ENCODE measurements around the gene NDUFS6. TPM values are rescaled to one million over a fixed set of nuclear protein-coding genes. Genes with fewer than 3 reads are reported as not detected.
"Not testable (repeated sequence)": the region's sequence is repeated elsewhere in the genome, so short reads cannot be mapped to it uniquely, and the experiment has no call there.

The NDUFS6 gene
- total RNA-seq, 2 donors from 2014 or later: 12.5 to 41.9 TPM

DNA sequence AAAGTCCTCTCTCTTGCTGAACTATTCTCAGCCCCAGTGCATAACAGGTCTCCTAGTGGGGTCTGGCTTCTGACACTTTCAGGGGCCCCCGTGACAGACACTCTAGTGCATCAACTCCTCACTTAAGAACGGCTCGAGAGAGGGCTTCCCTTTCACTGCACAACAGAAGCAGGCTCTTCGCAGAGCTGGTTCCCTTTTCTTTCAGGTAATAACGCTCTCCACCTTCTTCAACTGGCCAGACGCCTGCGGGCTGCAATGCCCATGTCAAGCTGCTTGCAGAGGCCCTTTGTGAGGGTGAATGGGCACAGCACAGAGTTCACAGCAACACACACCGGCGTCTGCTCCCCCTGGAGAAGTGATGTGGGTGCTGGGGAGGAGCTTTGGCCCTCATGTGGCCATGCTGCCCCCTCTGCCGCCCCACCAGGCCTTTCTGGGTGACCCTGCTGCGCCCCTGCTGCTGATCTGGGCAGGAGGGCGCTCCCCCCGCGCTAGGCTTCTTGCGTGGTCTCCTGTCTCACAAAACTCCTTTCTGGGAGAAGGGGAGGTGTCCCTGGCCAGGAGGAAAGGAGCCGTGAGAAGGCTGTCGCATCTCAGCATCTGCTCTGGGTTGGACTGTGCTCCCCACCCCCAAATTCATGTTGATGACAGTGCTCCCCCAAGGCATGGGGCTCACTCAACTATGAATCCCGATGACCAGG, 4.0 kb upstream of the NDUFS6 start:
- Histone ChIP-seq H3K9me3 (no peaks in the 10 kb centered on the region), H3K27ac (no peak overlapping the region), H3K4me3 (no peak overlapping the region), H3K4me1 (peaks cover 23% of the 10 kb centered on the region), H3K27me3 (no peaks in the 10 kb centered on the region), H3K36me3 (replicated peaks in 1 of 2; ENCODE audit: insufficient read depth in 1 of 2, low read depth in 2 of 2) (peaks cover 0 to 2% of the 10 kb centered on the region in 2 donors)
- intact Hi-C loops (cut with DNase I): no loop called here
- 91% methylated on average over 17 to 18 of the region's 18 CpGs for WGBS, 2 donors
- no peak for ATAC-seq
- no peak for TF ChIP-seq POLR2A (IDR thresholded peaks at IDR 0.05)
- TF ChIP-seq, protein P1, sequence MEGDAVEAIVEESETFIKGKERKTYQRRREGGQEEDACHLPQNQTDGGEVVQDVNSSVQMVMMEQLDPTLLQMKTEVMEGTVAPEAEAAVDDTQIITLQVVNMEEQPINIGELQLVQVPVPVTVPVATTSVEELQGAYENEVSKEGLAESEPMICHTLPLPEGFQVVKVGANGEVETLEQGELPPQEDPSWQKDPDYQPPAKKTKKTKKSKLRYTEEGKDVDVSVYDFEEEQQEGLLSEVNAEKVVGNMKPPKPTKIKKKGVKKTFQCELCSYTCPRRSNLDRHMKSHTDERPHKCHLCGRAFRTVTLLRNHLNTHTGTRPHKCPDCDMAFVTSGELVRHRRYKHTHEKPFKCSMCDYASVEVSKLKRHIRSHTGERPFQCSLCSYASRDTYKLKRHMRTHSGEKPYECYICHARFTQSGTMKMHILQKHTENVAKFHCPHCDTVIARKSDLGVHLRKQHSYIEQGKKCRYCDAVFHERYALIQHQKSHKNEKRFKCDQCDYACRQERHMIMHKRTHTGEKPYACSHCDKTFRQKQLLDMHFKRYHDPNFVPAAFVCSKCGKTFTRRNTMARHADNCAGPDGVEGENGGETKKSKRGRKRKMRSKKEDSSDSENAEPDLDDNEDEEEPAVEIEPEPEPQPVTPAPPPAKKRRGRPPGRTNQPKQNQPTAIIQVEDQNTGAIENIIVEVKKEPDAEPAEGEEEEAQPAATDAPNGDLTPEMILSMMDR (IDR thresholded peaks at IDR 0.05): no peak
- no peak for DNase-seq

DNA sequence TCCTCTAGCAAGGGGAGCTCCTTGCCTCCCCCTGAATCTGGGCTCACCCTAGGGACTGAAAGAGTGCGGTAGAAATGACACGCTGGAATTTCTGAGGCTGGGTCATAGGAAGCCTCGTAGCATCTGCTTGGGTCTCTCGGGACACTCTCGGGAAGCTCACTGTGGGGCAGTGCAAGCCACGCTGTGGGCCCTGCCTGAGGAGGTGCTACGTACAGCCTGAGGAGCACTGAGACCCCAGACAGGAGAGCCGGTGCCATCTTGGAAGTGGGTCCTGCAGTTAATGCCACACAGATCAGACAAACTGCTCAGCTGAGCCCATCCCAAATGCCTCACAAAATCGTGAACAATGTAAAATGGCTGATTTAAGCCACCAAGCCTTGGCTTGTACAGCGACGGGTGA, 3.4 kb upstream of the NDUFS6 start:
- TF ChIP-seq, protein P1 (IDR thresholded peaks at IDR 0.05): no peak
- TF ChIP-seq POLR2A (IDR thresholded peaks at IDR 0.05): no peak
- DNase-seq (no peak), ATAC-seq (no peak)
- intact Hi-C loops (cut with DNase I): no loop called here
- Histone ChIP-seq H3K27ac (no peak overlapping the region), H3K27me3 (no peaks in the 10 kb centered on the region), H3K36me3 (replicated peaks in 1 of 2; ENCODE audit: insufficient read depth in 1 of 2, low read depth in 2 of 2) (peaks cover 0 to 2% of the 10 kb centered on the region in 2 donors), H3K9me3 (no peaks in the 10 kb centered on the region), H3K4me3 (no peak overlapping the region), H3K4me1 (peaks cover 29% of the 10 kb centered on the region)
- 85 to 90% methylated on average over 3 to 11 of the region's 11 CpGs for WGBS, 2 donors

DNA sequence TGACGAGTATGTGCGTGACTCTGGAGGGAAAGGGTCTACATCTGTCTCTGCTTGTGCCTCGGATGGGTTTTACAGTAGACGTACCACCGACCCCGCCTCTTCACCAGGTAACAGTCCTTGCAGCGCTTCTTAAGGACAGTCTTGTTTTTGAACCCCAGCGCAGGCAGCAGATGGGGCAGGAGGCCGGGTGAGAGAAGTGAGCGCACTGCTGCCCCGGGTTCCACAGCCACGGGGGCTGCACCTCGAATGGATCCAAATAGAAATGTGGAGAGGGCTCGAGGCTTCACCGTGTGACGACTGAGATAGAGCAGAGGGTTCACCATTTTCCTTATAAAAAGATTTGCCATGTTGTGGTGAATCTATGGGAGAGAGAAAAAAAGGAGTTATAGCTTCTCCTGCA, 2.6 kb upstream of the NDUFS6 start:
- intact Hi-C loops (cut with DNase I); H3K27me3 ChIP-seq; H3K4me3 ChIP-seq; H3K36me3 ChIP-seq (replicated peaks in 1 of 2; ENCODE audit: insufficient read depth in 1 of 2, low read depth in 2 of 2); H3K9me3 ChIP-seq; DNase-seq; ATAC-seq; H3K27ac ChIP-seq: not testable (repeated sequence)
- 84 to 85% methylated on average over 16 of the region's 16 CpGs for WGBS, 2 donors
- peaks cover 30% of the 10 kb centered on the region for H3K4me1 ChIP-seq

DNA sequence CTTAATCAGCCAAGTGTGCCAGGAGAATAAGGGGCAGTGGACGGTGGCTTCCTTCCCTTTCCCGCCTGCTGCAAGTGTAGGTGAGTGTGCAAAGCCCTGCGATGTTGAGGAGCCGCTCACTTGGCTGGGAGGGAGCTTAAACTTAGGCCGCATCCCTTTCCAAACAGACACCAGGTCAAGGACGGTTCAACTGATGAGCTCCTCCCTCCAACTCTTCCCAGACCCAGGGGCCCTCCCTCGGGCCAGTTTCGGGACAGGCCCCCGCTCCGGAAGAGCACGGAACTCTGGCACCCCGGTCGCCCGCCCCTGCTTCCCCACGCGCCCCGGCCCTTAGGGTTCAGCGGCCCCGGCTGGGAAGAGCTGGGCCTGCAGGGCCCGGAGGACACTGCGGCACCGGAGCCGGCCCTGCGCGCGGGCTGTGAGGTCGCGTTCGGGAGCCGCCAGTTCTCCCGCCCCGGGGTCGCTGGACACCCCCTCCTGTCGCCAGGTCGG, 2.1 kb upstream of the NDUFS6 start:
- Histone ChIP-seq H3K4me3 (peak overlapping the region; percentile 51 to 94), H3K9me3 (no peaks in the 10 kb centered on the region), H3K4me1 (peaks cover 30% of the 10 kb centered on the region), H3K27ac (peak overlapping the region; percentile 32 to 90 (median 76)), H3K27me3 (no peaks in the 10 kb centered on the region), H3K36me3 (replicated peaks in 1 of 2; ENCODE audit: insufficient read depth in 1 of 2, low read depth in 2 of 2) (peaks cover 0 to 8% of the 10 kb centered on the region in 2 donors)
- WGBS, 2 donors: 0 to 1% methylated on average over 18 to 35 of the region's 35 CpGs
- no peak for TF ChIP-seq POLR2A (IDR thresholded peaks at IDR 0.05)
- TF ChIP-seq, protein P1 (IDR thresholded peaks at IDR 0.05): no peak
- DNase-seq (peak in 1 of 4 donors; percentile 25), ATAC-seq (peak; percentile 24)
- intact Hi-C loops (cut with DNase I): no loop called here

DNA sequence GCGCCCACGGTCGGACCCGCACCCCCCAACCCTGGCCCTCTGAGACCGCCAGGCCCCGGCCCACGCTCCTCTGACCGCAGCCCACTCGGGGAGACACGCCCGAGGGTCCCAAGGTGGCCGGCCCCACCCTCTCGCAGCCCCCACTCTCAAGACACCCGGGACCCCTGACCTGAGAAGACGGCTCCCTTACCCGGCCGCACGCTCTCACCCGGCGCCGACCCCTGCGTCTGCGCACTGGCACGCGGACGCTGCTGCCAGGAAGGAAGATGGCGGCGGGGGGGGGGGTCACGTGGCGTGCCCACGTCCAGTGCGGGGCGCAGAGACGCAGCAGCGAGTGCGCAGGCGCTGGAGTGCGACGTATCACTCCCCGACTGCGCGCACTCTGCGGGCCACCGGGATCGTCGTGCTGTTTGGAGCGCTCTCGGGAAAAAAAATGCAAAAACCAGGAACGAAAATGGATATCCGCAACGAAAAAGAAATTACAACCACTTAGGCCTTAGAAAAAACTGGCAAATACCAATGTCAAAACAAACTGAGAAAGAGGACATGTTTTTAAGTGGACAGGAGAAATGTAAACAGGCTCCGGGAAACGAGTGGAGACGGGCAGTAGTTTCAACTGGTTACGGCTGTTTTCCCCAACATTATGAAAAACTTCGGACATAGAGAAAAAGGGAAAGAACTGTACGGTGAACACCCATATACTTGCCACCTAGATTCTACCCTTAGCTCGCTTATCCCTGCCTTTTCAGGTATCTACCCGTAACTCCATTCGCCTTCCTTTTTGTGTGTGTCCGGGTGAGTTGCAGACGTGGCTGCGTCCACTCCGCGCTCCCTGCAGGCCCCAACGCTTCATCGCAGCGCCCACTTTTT, 1.4 kb upstream of the NDUFS6 start, which contains the start of gene MRPL36:
Gene MRPL36 (minus strand): TSS at position 236 of the 870 bp plus-strand sequence. CDS start 902 bp downstream, outside the sequence.
- TF ChIP-seq, protein P1 (IDR thresholded peaks at IDR 0.05): peak in 2 of 7 experiments; percentile 3 to 26
- peak; percentile 56 to 93 (median 90) for TF ChIP-seq POLR2A (IDR thresholded peaks at IDR 0.05)
- peak; percentile 90 for ATAC-seq
- H3K4me3 ChIP-seq: peak within 1 kb of the TSS; percentile 94 to 98

More for the DNA sequence above, 1.4 kb upstream of the NDUFS6 start, which contains the start of gene MRPL36:
- no peaks in the 10 kb centered on the region for H3K9me3 ChIP-seq
- peaks cover 1 to 12% of the 10 kb centered on the region in 2 donors for H3K36me3 ChIP-seq (replicated peaks in 1 of 2; ENCODE audit: insufficient read depth in 1 of 2, low read depth in 2 of 2)
- no peaks in the 10 kb centered on the region for H3K27me3 ChIP-seq
- H3K4me1 ChIP-seq: peaks cover 30% of the 10 kb centered on the region
- intact Hi-C loops (cut with DNase I): no loop called here
- H3K27ac ChIP-seq: peak within 1 kb of the TSS; percentile 63 to 90 (median 76)
- 1 to 4% methylated on average over 37 to 68 of the region's 68 CpGs for WGBS, 2 donors
- peak; percentile 94 to 95 (median 95) for DNase-seq

All from body of pancreas (tissue), 4 donors.